Breast epithelium (tissue), 3 donors: ENCODE results near the gene TWF2.

ENCODE experiments used
- CTCF ChIP-seq, 3 donors: fragments of 450-650 bp; IDR thresholded peaks; one replicate each; pipeline ENCODE4 v1.5.1; 2016 to 2017; ENCODE audit warnings: antibody characterized with exemption in 3 of 3, mild to moderate bottlenecking in 3 of 3, moderate library complexity in 3 of 3
- POLR2A ChIP-seq: fragments of 450-650 bp; IDR thresholded peaks from one replicate; pipeline ENCODE4 v1.6.1; 2016; ENCODE audit warnings: antibody characterized with exemption, mild to moderate bottlenecking, moderate library complexity

DNA sequence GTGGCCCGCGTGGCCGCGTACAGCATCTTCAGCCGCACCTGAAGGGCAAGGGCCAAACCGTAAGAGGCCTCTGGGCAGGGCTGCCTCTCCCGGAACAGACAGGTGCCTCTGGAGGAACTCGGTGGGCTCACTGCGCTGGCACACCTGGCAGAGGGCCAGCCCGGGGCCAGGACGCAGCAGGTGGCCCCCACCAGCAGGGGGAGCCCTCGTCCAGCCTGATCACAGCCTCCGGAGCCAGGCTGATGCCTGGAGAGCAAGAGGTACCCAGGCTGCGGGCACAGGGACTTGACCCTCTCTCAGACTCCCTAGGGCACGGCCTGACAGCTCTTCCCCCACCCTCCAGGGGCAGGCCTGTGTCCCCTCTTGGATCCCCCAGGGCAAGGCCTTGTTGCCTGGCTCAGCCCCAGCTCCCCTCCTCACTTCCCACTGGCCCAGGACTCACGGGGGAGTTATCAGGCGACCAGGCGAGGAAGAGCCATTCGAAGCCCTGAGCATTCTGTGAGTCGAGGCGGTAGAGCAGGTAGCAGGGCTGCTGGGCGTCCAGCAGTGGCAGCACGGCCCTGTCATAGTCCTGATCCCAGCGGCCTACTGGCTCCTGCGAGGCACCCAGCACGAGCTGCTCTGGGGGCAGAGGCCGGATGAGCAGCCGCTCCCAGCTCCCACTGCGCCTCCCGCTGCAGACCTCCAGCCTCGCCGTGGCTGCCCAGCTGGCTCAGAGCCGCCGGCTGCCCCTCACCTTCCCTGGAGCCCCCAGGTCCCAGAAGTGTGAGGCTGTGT lies 7.3 kb downstream of the TWF2 start:
- TF ChIP-seq CTCF (IDR thresholded peaks at IDR 0.05) (peak; percentile 66 to 85 (median 73)), POLR2A (no peak)
